ENCODE results near the gene NAA15.
A peak's percentile ranks its signal among the peaks of the same experiment; 100 is the strongest.
"Not testable (repeated sequence)": the region's sequence is repeated elsewhere in the genome, so short reads cannot be mapped to it uniquely, and the experiment has no call there.

Gene NAA15

DNA sequence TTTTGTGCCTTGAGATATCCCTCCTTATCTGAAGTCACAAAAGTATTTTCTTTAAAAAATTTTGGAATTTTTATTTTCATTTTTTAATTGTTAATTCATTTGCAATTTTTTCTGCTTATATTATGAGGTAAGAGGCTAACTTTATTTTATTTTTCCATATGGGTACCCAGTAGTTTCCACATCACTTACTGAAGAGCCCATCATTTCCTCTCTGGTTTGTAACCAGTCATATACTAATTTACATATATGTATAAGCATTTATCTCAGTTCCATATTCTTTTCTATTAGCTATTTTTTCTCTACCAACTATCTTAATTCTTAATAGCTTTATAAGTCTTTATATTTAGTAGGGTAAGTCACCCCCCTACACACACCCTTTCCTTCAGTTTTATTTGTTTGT is 48.3 kb upstream of the NAA15 start (continued):
- TF ChIP-seq, protein P1, sequence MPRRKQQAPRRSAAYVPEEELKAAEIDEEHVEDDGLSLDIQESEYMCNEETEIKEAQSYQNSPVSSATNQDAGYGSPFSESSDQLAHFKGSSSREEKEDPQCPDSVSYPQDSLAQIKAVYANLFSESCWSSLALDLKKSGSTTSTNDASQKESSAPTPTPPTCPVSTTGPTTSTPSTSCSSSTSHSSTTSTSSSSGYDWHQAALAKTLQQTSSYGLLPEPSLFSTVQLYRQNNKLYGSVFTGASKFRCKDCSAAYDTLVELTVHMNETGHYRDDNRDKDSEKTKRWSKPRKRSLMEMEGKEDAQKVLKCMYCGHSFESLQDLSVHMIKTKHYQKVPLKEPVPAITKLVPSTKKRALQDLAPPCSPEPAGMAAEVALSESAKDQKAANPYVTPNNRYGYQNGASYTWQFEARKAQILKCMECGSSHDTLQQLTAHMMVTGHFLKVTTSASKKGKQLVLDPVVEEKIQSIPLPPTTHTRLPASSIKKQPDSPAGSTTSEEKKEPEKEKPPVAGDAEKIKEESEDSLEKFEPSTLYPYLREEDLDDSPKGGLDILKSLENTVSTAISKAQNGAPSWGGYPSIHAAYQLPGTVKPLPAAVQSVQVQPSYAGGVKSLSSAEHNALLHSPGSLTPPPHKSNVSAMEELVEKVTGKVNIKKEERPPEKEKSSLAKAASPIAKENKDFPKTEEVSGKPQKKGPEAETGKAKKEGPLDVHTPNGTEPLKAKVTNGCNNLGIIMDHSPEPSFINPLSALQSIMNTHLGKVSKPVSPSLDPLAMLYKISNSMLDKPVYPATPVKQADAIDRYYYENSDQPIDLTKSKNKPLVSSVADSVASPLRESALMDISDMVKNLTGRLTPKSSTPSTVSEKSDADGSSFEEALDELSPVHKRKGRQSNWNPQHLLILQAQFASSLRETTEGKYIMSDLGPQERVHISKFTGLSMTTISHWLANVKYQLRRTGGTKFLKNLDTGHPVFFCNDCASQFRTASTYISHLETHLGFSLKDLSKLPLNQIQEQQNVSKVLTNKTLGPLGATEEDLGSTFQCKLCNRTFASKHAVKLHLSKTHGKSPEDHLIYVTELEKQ (tag by site-specific recombination; IDR thresholded peaks at IDR 0.05; ENCODE audit: borderline replicate concordance), result no peak
- TF ChIP-seq HOXD13 (CRISPR knock-in tag; IDR thresholded peaks at IDR 0.05; ENCODE audit: borderline replicate concordance), result no peak
- no peak for TF ChIP-seq SCRT1 (tag by site-specific recombination; IDR thresholded peaks at IDR 0.05; ENCODE audit: borderline replicate concordance)
- TF ChIP-seq, protein P2, sequence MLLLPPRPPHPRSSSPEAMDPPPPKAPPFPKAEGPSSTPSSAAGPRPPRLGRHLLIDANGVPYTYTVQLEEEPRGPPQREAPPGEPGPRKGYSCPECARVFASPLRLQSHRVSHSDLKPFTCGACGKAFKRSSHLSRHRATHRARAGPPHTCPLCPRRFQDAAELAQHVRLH (tag by site-specific recombination; IDR thresholded peaks at IDR 0.05), result no peak
- no peak for TF ChIP-seq ZNF114 (tag by site-specific recombination; IDR thresholded peaks at IDR 0.05)

DNA sequence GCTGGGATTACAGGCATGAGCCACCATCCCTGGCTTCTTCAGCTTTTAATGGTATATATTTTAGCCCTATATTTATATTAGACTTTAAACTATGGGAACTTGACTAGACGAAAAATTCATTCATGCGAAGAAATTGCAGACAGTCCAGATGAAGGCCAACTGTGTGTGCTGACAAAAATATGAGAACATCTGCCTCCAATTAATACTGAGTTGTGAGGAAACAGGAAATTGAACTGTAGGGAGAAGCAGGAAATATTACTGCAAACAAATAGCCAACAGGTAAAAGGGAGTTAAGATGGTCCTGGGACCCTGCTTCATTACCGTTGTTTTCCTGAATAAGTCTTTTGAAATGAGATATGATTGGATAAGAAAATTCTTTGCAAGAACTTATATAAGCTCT is 47.6 kb upstream of the NAA15 start:
- TF ChIP-seq BCL11A (tag by site-specific recombination; IDR thresholded peaks at IDR 0.05; ENCODE audit: low read depth) (no peak), YY1 (tag by site-specific recombination; IDR thresholded peaks at IDR 0.05) (no peak), ZNF302 (tag by site-specific recombination; IDR thresholded peaks at IDR 0.05; ENCODE audit: low read depth) (no peak), ZSCAN30 (tag by site-specific recombination; IDR thresholded peaks at IDR 0.05) (no peak), KLF7 (tag by site-specific recombination; IDR thresholded peaks at IDR 0.05; ENCODE audit: borderline replicate concordance) (no peak), ZNF2 (tag by site-specific recombination; IDR thresholded peaks at IDR 0.05) (no peak)
- H3K4me1 ChIP-seq (ENCODE audit: control insufficient read depth, insufficient read depth, low read length), result no peaks in the 10 kb centered on the region; the same call in 1 of the 2 replicates
- H3K36me3 ChIP-seq (ENCODE audit: control insufficient read depth in 2 of 2, insufficient read depth in 1 of 2, low read length in 2 of 2), result no peaks in the 10 kb centered on the region
- H3K27ac ChIP-seq (ENCODE audit: extremely low read depth, low read depth, low read length), result no peak overlapping the region
- POLR2A ChIA-PET, result interaction anchor here (1.0 to 1.9 kb wide), 2 partner anchors 47 to 76 kb away, joined by 3 to 7 read pairs; partner anchors contain the start of gene ELF2
- no peaks in the 10 kb centered on the region for H3K9me3 ChIP-seq (ENCODE audit: control insufficient read depth, insufficient read depth, low read depth, low read length)
- no peak overlapping the region for H3K4me3 ChIP-seq (ENCODE audit: low read depth, low read length)
- CTCF ChIA-PET, result interaction anchor here (0.6 to 1.1 kb wide), 2 partner anchors 173 to 223 kb away, joined by 3 to 5 read pairs; no protein-coding TSS in a partner anchor

DNA sequence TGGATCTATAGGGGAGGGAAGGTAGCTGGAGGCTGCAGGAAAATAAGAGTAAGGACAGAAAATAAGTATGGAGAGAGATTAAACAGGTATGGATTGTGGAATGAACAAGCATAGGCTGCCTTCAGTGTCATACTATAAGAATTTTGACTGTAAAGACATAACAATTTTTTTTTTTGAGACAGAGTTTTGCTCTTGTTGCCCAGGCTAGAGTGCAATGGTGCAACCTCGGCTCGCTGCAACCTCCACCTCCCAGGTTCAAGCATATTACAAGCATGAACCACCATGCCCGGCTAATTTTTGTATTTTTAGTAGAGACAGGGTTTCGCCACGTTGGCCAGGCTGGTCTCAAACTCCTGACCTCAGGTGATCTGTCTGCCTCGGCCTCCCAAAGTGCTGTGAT is 45.7 kb upstream of the NAA15 start:
- H3K36me3 ChIP-seq (ENCODE audit: control insufficient read depth in 2 of 2, insufficient read depth in 1 of 2, low read length in 2 of 2); CTCF ChIA-PET; POLR2A ChIA-PET; H3K9me3 ChIP-seq (ENCODE audit: control insufficient read depth, insufficient read depth, low read depth, low read length); H3K4me1 ChIP-seq (ENCODE audit: control insufficient read depth, insufficient read depth, low read length); H3K27ac ChIP-seq (ENCODE audit: extremely low read depth, low read depth, low read length); H3K4me3 ChIP-seq (ENCODE audit: low read depth, low read length): not testable (repeated sequence)
- TF ChIP-seq, protein P3, sequence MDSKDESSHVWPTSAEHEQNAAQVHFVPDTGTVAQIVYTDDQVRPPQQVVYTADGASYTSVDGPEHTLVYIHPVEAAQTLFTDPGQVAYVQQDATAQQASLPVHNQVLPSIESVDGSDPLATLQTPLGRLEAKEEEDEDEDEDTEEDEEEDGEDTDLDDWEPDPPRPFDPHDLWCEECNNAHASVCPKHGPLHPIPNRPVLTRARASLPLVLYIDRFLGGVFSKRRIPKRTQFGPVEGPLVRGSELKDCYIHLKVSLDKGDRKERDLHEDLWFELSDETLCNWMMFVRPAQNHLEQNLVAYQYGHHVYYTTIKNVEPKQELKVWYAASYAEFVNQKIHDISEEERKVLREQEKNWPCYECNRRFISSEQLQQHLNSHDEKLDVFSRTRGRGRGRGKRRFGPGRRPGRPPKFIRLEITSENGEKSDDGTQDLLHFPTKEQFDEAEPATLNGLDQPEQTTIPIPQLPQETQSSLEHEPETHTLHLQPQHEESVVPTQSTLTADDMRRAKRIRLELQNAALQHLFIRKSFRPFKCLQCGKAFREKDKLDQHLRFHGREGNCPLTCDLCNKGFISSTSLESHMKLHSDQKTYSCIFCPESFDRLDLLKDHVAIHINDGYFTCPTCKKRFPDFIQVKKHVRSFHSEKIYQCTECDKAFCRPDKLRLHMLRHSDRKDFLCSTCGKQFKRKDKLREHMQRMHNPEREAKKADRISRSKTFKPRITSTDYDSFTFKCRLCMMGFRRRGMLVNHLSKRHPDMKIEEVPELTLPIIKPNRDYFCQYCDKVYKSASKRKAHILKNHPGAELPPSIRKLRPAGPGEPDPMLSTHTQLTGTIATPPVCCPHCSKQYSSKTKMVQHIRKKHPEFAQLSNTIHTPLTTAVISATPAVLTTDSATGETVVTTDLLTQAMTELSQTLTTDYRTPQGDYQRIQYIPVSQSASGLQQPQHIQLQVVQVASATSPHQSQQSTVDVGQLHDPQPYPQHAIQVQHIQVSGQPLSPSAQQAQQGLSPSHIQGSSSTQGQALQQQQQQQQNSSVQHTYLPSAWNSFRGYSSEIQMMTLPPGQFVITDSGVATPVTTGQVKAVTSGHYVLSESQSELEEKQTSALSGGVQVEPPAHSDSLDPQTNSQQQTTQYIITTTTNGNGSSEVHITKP (tag by site-specific recombination; IDR thresholded peaks at IDR 0.05), result 0 out of 2 replicates have a peak, but pooled peaks have one; percentile 15

DNA sequence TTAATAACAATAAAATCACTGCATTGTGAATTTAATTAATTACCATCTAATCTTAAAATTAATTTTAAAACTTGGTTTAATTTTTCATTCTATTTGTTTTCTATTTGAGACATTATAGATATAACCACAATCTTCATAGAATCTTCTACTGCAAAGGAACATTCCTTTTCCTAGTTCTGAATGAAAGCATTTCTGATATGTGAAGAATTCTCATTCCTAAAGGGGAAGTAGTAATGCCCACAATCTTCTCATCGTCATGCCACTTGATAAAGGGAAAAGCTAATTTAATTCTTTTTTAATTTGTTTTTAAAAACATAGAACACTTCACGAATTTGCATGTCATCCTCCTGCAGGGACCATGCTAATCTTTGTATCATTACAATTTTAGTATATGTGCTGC is 45.0 kb upstream of the NAA15 start:
- no peaks in the 10 kb centered on the region for H3K36me3 ChIP-seq (ENCODE audit: control insufficient read depth in 2 of 2, insufficient read depth in 1 of 2, low read length in 2 of 2)
- CTCF ChIA-PET, result interaction anchor here (0.7 to 0.9 kb wide), 2 partner anchors 167 to 258 kb away, joined by 3 read pairs; no protein-coding TSS in a partner anchor
- no peak overlapping the region for H3K27ac ChIP-seq (ENCODE audit: extremely low read depth, low read depth, low read length)
- POLR2A ChIA-PET, result no interaction called here
- H3K9me3 ChIP-seq (ENCODE audit: control insufficient read depth, insufficient read depth, low read depth, low read length), result no peaks in the 10 kb centered on the region
- H3K4me1 ChIP-seq (ENCODE audit: control insufficient read depth, insufficient read depth, low read length), result no peaks in the 10 kb centered on the region; the same call in 1 of the 2 replicates
- H3K4me3 ChIP-seq (ENCODE audit: low read depth, low read length), result no peak overlapping the region
- TF ChIP-seq ZNF184 (tag by site-specific recombination; IDR thresholded peaks at IDR 0.05) (no peak), BCL11B (tag by site-specific recombination; IDR thresholded peaks at IDR 0.05; ENCODE audit: low read depth) (no peak), ZNF596 (tag by site-specific recombination; IDR thresholded peaks at IDR 0.05) (no peak), ZNF624 (tag by site-specific recombination; IDR thresholded peaks at IDR 0.05) (no peak), OVOL3 (tag by site-specific recombination; IDR thresholded peaks at IDR 0.05) (no peak), ZNF521 (tag by site-specific recombination; IDR thresholded peaks at IDR 0.05) (no peak), ZNF548 (tag by site-specific recombination; IDR thresholded peaks at IDR 0.05) (no peak), GFI1B (tag by site-specific recombination; IDR thresholded peaks at IDR 0.05) (no peak), ZNF707 (tag by site-specific recombination; IDR thresholded peaks at IDR 0.05) (no peak)
- TF ChIP-seq, protein P4, sequence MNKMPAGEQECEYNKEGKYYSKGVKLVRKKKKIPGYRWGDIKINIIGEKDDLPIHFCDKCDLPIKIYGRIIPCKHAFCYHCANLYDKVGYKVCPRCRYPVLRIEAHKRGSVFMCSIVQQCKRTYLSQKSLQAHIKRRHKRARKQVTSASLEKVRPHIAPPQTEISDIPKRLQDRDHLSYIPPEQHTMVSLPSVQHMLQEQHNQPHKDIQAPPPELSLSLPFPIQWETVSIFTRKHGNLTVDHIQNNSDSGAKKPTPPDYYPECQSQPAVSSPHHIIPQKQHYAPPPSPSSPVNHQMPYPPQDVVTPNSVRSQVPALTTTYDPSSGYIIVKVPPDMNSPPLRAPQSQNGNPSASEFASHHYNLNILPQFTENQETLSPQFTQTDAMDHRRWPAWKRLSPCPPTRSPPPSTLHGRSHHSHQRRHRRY (tag by site-specific recombination; IDR thresholded peaks at IDR 0.05), result no peak
